Stomach (tissue), 9 donors: ENCODE data around the gene TRAF1. TPM values are rescaled to one million over a fixed set of nuclear protein-coding genes. Genes with fewer than 3 reads are reported as not detected.
A peak's percentile ranks its signal among the peaks of the same experiment; 100 is the strongest.

Experiments used
- DNase-seq, 2 donors: peaks; one replicate each; pipeline versions ENCODE4 v3.0.0 to v3.0.0-alpha.2; 2013 to 2019
- H3K27ac ChIP-seq, 5 donors: fragments of 200-600 bp in 4 of 5; sonication (generic) in 4 of 5; one replicate each; pipeline ENCODE4 v1.5.1; 2013 to 2019; ENCODE audit warnings: mild to moderate bottlenecking in 1 of 5, moderate library complexity in 1 of 5
- H3K27me3 ChIP-seq, 3 donors: fragments of 200-600 bp; sonication (generic); one replicate each; pipeline ENCODE4 v1.5.1; 2017 to 2019; ENCODE audit warnings: mixed run types in 1 of 3
- H3K36me3 ChIP-seq, 4 donors: fragments of 200-600 bp; sonication (generic); 1 replicate in 3 of 4; 2 replicates in 1 of 4; pipeline ENCODE4 v1.5.1; 2016 to 2019
- H3K4me1 ChIP-seq, 4 donors: fragments of 200-600 bp; sonication (generic); one replicate each; pipeline ENCODE4 v1.5.1; 2016 to 2019
- H3K4me3 ChIP-seq, 4 donors: fragments of 200-600 bp; sonication (generic) in 3 of 4; one replicate each; pipeline ENCODE4 v1.5.1; 2016 to 2019; ENCODE audit warnings: mild to moderate bottlenecking in 1 of 4
- H3K9me3 ChIP-seq, 4 donors: fragments of 200-600 bp; sonication (generic); one replicate each; pipeline ENCODE4 v1.5.1; 2016 to 2019
- EP300 ChIP-seq: sonication (generic); formaldehyde crosslinking; IDR thresholded peaks from one replicate; pipeline ENCODE4 v1.6.1; 2017; ENCODE audit warnings: antibody characterized with exemption
- POLR2A ChIP-seq, 4 donors: fragments of 450-650 bp; IDR thresholded peaks; one replicate each; pipeline ENCODE4 v1.6.1; 2016; ENCODE audit warnings: antibody characterized with exemption in 4 of 4, control low read depth in 2 of 4, mild to moderate bottlenecking in 1 of 4, moderate library complexity in 1 of 4
- POLR2AphosphoS5 ChIP-seq, 3 donors: sonication (generic); formaldehyde crosslinking; IDR thresholded peaks; one replicate each; pipeline ENCODE4 v1.6.1; 2016; ENCODE audit warnings: antibody characterized with exemption in 3 of 3
- WGBS, 5 donors: extraction: QIAGEN DNeasy Blood & Tissue Kit in 3 of 5; methylation state at CpG; one replicate each; pipeline versions ENCODE4 v1.1.5 to v1.1.7; 2013 to 2018; 5-methylcytosine and 5-hydroxymethylcytosine counted together
- intact Hi-C: fragments of 100-400 bp; cut with DNase I; formaldehyde crosslinking; loops from one replicate; pipeline ENCODE4 v1.15.1; 2023; ENCODE audit warnings: low total_unique reads
- polyA plus RNA-seq, 3 donors: library from polyadenylated mRNA; stranded (reverse); fragments of 200-250 nt; gene quantifications; one replicate each; pipeline ENCODE4 v1.2.3, GENCODE V29; 2013
- total RNA-seq, 5 donors: library from RNA; depleted of rRNA; stranded (reverse); fragments of >200 nt; gene quantifications; one replicate each; pipeline versions ENCODE4 v1.1.0 to v1.2.3, GENCODE V29; 2014 to 2016
- TF ChIP-seq, protein P1 (sequence below), 7 experiments: fragments of 450-650 bp in 4 of 7; fragments of 200-600 bp in 3 of 7; sonication (generic) in 3 of 7; IDR thresholded peaks; one replicate each; pipeline ENCODE4 v1.5.1; 2016 to 2019; ENCODE audit warnings: antibody characterized with exemption in 7 of 7, control low read depth in 2 of 7, mild to moderate bottlenecking in 1 of 7
- donor health status: healthy with polysubstance abuse.
- donor health status: Bipolar disorder and iron deficiency.
- donor health status: healthy.

The TRAF1 gene
- total and polyA plus RNA-seq, 8 donors: 0.58 to 10.3 (median 3.2) TPM

DNA sequence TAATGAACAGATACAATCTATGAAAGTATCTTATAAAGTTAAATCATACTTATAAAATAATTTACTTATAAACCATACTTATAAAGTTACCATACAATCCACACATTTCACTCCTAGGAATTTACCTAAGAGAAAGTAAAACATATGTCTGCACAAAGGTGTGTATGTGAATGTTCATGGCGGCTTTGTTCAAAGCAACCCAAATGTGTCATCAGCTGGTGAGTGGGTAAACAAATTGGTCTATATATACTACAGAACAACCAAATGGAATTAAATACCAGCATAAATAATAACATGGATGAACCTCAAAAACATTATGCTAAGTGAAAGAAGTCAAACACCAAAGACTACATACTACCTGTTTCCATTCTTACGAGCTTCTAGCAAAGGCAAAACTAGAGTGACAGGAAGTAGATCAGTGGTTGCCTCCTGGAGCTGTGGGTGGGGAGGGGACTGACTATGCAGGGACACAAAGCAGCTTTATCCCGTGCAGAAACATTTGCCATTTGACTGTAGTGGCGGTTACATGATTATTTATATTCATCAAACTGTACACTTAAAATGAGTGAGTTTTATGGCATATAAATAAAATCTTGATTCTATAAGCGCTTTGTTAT, 10.6 kb downstream of the TRAF1 start:
- intact Hi-C loops: no loop called here
- Histone ChIP-seq H3K4me3 (no peak overlapping the region), H3K36me3 (peaks cover 0 to 34% (median 26%) of the 10 kb centered on the region in 4 donors), H3K27me3 (no peaks in the 10 kb centered on the region), H3K9me3 (no peaks in the 10 kb centered on the region), H3K27ac (peak overlapping the region in 4 of 5 donors; percentile 36 to 93 (median 66)), H3K4me1 (peaks cover 4 to 65% (median 37%) of the 10 kb centered on the region in 4 donors)
- peak in 1 of 2 donors; percentile 45 for DNase-seq
- TF ChIP-seq POLR2A (IDR thresholded peaks at IDR 0.05) (no peak), POLR2AphosphoS5 (IDR thresholded peaks at IDR 0.05) (no peak), EP300 (no peak)
- TF ChIP-seq, protein P1, sequence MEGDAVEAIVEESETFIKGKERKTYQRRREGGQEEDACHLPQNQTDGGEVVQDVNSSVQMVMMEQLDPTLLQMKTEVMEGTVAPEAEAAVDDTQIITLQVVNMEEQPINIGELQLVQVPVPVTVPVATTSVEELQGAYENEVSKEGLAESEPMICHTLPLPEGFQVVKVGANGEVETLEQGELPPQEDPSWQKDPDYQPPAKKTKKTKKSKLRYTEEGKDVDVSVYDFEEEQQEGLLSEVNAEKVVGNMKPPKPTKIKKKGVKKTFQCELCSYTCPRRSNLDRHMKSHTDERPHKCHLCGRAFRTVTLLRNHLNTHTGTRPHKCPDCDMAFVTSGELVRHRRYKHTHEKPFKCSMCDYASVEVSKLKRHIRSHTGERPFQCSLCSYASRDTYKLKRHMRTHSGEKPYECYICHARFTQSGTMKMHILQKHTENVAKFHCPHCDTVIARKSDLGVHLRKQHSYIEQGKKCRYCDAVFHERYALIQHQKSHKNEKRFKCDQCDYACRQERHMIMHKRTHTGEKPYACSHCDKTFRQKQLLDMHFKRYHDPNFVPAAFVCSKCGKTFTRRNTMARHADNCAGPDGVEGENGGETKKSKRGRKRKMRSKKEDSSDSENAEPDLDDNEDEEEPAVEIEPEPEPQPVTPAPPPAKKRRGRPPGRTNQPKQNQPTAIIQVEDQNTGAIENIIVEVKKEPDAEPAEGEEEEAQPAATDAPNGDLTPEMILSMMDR (IDR thresholded peaks at IDR 0.05): no peak
- 69 to 81% (median 77%) methylated on average over 5 of the region's 5 CpGs for WGBS, 5 donors

DNA sequence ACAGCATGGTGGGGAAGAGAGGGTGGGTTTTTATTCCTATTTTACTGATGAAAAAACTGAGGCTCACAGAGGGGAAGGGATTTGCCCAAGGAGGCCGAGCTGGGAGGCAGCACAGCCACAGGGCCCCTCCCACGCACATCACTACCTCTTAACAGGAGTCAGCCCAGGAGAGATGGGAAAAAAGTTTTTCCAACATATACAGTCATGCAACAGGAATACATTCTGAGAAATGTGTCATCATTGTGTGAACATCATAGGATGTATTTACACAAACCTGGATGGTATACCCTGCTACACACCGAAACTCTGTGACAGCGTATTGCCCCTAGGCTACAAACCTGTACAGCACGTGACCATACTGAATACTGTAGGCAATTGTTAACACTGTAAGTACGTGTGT, 11.6 kb downstream of the TRAF1 start:
- H3K27ac ChIP-seq: peak overlapping the region in 3 of 5 donors; percentile 48 to 93 (median 48)
- peaks cover 0 to 44% (median 32%) of the 10 kb centered on the region in 4 donors for H3K36me3 ChIP-seq
- TF ChIP-seq POLR2AphosphoS5 (IDR thresholded peaks at IDR 0.05): no peak
- TF ChIP-seq, protein P1 (IDR thresholded peaks at IDR 0.05): no peak
- no peak for TF ChIP-seq EP300
- TF ChIP-seq POLR2A (IDR thresholded peaks at IDR 0.05): no peak
- no peaks in the 10 kb centered on the region for H3K27me3 ChIP-seq
- no peak for DNase-seq
- intact Hi-C loops: no loop called here
- WGBS, 5 donors: 89 to 95% (median 93%) methylated on average over 6 of the region's 6 CpGs
- peaks cover 4 to 55% (median 35%) of the 10 kb centered on the region in 4 donors for H3K4me1 ChIP-seq
- H3K4me3 ChIP-seq: no peak overlapping the region
- H3K9me3 ChIP-seq: no peaks in the 10 kb centered on the region

DNA sequence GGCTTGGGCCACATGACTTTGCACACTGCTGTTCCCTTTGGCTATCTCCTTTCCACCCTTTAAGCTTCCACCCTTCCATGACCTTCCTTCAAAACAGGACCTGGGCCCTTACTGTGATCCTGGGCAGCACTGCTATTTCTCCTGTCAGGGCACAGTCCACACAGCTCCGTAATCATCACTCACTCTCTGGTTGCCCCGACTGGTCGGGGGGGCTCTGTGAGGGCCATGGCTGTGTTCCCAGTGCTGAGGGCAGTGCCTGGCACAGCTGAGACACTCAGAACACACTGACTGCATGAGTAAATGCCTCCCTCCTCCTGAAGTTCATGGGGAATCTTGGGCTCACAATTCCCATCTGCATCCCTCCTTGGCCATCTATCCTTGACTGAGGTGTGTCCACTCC, 12.2 kb downstream of the TRAF1 start:
- Histone ChIP-seq H3K4me1 (peaks cover 0 to 49% (median 31%) of the 10 kb centered on the region in 4 donors), H3K27me3 (no peaks in the 10 kb centered on the region), H3K9me3 (no peaks in the 10 kb centered on the region), H3K27ac (peak overlapping the region in 3 of 5 donors; percentile 48 to 93 (median 48)), H3K4me3 (no peak overlapping the region), H3K36me3 (peaks cover 0 to 48% (median 35%) of the 10 kb centered on the region in 4 donors)
- 57 to 67% (median 63%) methylated on average over 3 of the region's 3 CpGs; no CpG with 5 or more reads in 1 of the 5 donors for WGBS, 5 donors
- intact Hi-C loops: no loop called here
- TF ChIP-seq EP300 (no peak), POLR2AphosphoS5 (IDR thresholded peaks at IDR 0.05) (peak in 2 of 3 donors; percentile 15 to 45), POLR2A (IDR thresholded peaks at IDR 0.05) (no peak)
- TF ChIP-seq, protein P1 (IDR thresholded peaks at IDR 0.05): no peak
- DNase-seq: no peak

DNA sequence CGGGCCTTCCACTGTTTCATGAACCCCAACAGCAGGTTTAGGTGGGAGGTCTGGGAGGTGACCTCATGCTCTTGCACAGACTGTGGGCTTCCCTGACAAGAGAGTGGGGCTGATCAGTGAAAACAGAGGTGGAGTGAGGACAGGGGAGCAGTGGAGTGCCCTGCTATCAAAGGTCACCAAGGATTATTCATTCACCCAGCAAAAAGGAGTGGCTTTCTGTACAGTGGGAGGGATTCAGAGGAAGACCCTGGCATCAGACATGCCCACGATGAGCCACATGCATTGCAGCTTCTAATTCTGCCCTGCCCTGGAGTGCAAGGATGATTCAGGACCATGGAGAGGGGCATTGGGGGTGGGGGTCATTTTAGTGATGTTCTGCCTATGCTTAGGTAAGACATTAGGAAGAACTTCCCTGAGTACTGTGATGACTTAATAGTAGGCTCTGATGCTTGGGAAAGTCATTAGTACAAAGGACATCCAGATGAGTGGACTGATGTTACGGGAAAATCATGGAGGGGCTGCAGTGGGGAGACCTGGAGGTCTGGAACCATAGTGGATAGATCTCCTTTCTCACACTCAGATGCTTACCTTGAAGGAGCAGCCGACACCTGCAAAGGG, 12.8 kb downstream of the TRAF1 start:
- peak overlapping the region in 2 of 5 donors; percentile 10 to 93 for H3K27ac ChIP-seq

More for the DNA sequence above, 12.8 kb downstream of the TRAF1 start:
- H3K27me3 ChIP-seq: no peaks in the 10 kb centered on the region
- H3K36me3 ChIP-seq: peaks cover 0 to 54% (median 41%) of the 10 kb centered on the region in 4 donors
- peaks cover 0 to 43% (median 27%) of the 10 kb centered on the region in 4 donors for H3K4me1 ChIP-seq
- DNase-seq: no peak
- 83 to 93% (median 92%) methylated on average over 3 to 4 of the region's 4 CpGs for WGBS, 5 donors
- no peaks in the 10 kb centered on the region for H3K9me3 ChIP-seq
- TF ChIP-seq, protein P1 (IDR thresholded peaks at IDR 0.05): no peak
- no peak for TF ChIP-seq EP300
- no peak for TF ChIP-seq POLR2AphosphoS5 (IDR thresholded peaks at IDR 0.05)
- TF ChIP-seq POLR2A (IDR thresholded peaks at IDR 0.05): no peak
- intact Hi-C loops: no loop called here
- H3K4me3 ChIP-seq: no peak overlapping the region
